Measurements from ENCODE around the gene SEC14L6. TPM values are rescaled to one million over a fixed set of nuclear protein-coding genes. Genes with fewer than 3 reads are reported as not detected.

The SEC14L6 gene
- total and polyA plus RNA-seq, 2 experiments from 2014 or later: not detected

DNA sequence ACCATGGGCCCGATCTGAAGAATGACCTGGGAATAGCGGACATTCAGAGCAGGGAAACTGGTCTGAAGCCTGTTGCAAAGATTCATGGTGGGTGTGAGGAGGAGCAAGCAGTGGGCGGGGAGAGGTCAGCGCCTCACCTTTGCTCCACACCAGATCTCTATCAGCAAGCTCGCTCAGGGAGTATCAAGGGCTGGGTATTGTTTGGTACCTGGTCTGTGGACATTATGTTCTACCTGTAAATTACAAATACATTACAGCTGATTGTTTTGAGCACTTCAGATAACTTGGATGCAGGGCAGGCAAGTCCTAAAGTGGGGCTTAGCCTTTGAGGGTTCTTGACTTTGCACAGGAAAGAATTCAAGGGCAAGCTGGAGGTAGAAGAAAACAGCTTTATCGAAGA lies 30.3 kb downstream of the SEC14L6 start:
- no peak overlapping the region for H3K4me3 ChIP-seq
- in situ Hi-C loops (cut with MboI): no loop called here
- H3K27me3 ChIP-seq (replicated peaks; ENCODE audit: insufficient read depth): no peaks in the 10 kb centered on the region
- no peak overlapping the region for H3K9ac ChIP-seq
- no peaks in the 10 kb centered on the region for H3F3A ChIP-seq (ENCODE audit: insufficient read depth)
- no peak overlapping the region for H2AFZ ChIP-seq
- no peaks in the 10 kb centered on the region for H3K36me3 ChIP-seq (ENCODE audit: low read depth)
- no peaks in the 10 kb centered on the region for H3K79me2 ChIP-seq (ENCODE audit: insufficient read depth)
- H3K9me2 ChIP-seq (ENCODE audit: insufficient read depth): no peaks in the 10 kb centered on the region
- no peak for TF ChIP-seq EZH2 (IDR thresholded peaks at IDR 0.05; ENCODE audit: insufficient read depth, poor library complexity, severe bottlenecking)
- no peak for TF ChIP-seq EZH2phosphoT487 (IDR thresholded peaks at IDR 0.05; ENCODE audit: insufficient read depth, low read depth)
- no peak for DNase-seq
- H4K20me1 ChIP-seq (ENCODE audit: insufficient read depth): no peaks in the 10 kb centered on the region
- no peak overlapping the region for H3K4me2 ChIP-seq (ENCODE audit: unreplicated experiment)
- no peaks in the 10 kb centered on the region for H3K4me1 ChIP-seq (ENCODE audit: insufficient read depth)
- no peak overlapping the region for H3K27ac ChIP-seq
- WGBS, 2 experiments (ENCODE audit: low coverage in 1 of 2, low lambda C conversion rate in 2 of 2, missing lambda C conversion rate in 2 of 2): 66% methylated on average over 6 of the region's 6 CpGs
- no peaks in the 10 kb centered on the region for H3K9me3 ChIP-seq (ENCODE audit: low read depth)

DNA sequence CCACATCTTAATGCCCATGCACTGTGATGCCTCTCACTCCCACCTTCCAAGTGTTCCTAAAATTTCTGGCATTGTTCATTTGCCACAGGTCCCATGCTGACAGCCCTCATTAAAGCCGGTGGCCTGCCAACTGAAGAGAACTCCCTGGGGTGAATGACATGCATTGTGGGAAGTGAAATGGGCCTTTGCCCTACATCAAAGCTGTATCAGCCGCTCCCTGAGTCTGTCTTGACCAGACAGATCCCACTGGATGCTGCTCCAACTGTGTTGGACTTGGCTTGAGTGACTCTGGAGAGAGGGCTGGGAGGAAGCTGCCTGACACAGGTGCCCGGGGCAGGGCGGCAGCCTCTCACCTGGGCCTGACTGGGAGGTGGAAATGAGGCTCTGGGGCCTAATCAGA lies 32.3 kb downstream of the SEC14L6 start:
- WGBS, 2 experiments (ENCODE audit: low coverage in 1 of 2, low lambda C conversion rate in 2 of 2, missing lambda C conversion rate in 2 of 2): 45 to 59% methylated on average over 2 to 4 of the region's 4 CpGs
- no peaks in the 10 kb centered on the region for H3K79me2 ChIP-seq (ENCODE audit: insufficient read depth)
- H3K9me3 ChIP-seq (ENCODE audit: low read depth): no peaks in the 10 kb centered on the region
- H2AFZ ChIP-seq: no peak overlapping the region
- DNase-seq: no peak
- no peak for TF ChIP-seq EZH2 (IDR thresholded peaks at IDR 0.05; ENCODE audit: insufficient read depth, poor library complexity, severe bottlenecking)
- TF ChIP-seq EZH2phosphoT487 (IDR thresholded peaks at IDR 0.05; ENCODE audit: insufficient read depth, low read depth): no peak
- no peak overlapping the region for H3K4me2 ChIP-seq (ENCODE audit: unreplicated experiment)
- H3K4me3 ChIP-seq: no peak overlapping the region
- H3K4me1 ChIP-seq (ENCODE audit: insufficient read depth): no peaks in the 10 kb centered on the region
- in situ Hi-C loops (cut with MboI): no loop called here
- H3K9me2 ChIP-seq (ENCODE audit: insufficient read depth): no peaks in the 10 kb centered on the region
- H3K9ac ChIP-seq: no peak overlapping the region
- H3K27me3 ChIP-seq (replicated peaks; ENCODE audit: insufficient read depth): no peaks in the 10 kb centered on the region
- no peaks in the 10 kb centered on the region for H4K20me1 ChIP-seq (ENCODE audit: insufficient read depth)
- H3K36me3 ChIP-seq (ENCODE audit: low read depth): no peaks in the 10 kb centered on the region
- no peak overlapping the region for H3K27ac ChIP-seq
- no peaks in the 10 kb centered on the region for H3F3A ChIP-seq (ENCODE audit: insufficient read depth)

- no peak for TF ChIP-seq EZH2 (IDR thresholded peaks at IDR 0.05; ENCODE audit: insufficient read depth, poor library complexity, severe bottlenecking)
- TF ChIP-seq EZH2phosphoT487 (IDR thresholded peaks at IDR 0.05; ENCODE audit: insufficient read depth, low read depth): no peak
- Histone ChIP-seq H3K4me2 (ENCODE audit: unreplicated experiment) (no peak overlapping the region), H3F3A (ENCODE audit: insufficient read depth) (no peaks in the 10 kb centered on the region), H3K9ac (no peak overlapping the region), H3K9me2 (ENCODE audit: insufficient read depth) (no peaks in the 10 kb centered on the region), H3K4me3 (no peak overlapping the region), H2AFZ (no peak overlapping the region), H3K79me2 (ENCODE audit: insufficient read depth) (no peaks in the 10 kb centered on the region), H3K27ac (no peak overlapping the region), H3K4me1 (ENCODE audit: insufficient read depth) (no peaks in the 10 kb centered on the region), H3K9me3 (ENCODE audit: low read depth) (no peaks in the 10 kb centered on the region), H3K27me3 (replicated peaks; ENCODE audit: insufficient read depth) (no peaks in the 10 kb centered on the region), H3K36me3 (ENCODE audit: low read depth) (no peaks in the 10 kb centered on the region), H4K20me1 (ENCODE audit: insufficient read depth) (no peaks in the 10 kb centered on the region)
- in situ Hi-C loops (cut with MboI): no loop called here
- DNase-seq: no peak
- 69 to 70% methylated on average over 6 of the region's 6 CpGs for WGBS, 2 experiments (ENCODE audit: low coverage in 1 of 2, low lambda C conversion rate in 2 of 2, missing lambda C conversion rate in 2 of 2)
These were observed 33.1 kb downstream of the SEC14L6 start for GRCh38 chr22:30513462-30513861.

DNA sequence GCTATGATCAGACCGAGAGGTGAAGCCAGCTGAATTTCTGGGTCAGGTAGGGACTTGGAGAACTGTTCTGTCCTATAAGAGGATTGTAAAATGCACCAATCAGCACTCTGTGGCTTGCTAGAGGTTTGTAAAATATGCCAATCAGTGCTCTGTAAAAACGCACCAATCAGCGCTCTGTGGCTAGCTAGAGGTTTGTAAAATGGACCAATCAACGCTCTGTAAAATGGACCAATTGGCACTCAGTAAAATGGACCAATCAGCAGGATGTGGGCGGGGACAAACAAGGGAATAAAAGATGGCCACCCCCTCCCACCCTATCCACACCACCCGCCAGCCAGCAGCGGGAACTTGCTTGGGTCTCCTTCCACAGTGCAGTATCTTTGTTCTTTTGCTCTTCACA lies 34.6 kb downstream of the SEC14L6 start:
- Histone ChIP-seq H3K27me3 (replicated peaks; ENCODE audit: insufficient read depth) (no peaks in the 10 kb centered on the region), H3K9me3 (ENCODE audit: low read depth) (no peaks in the 10 kb centered on the region), H2AFZ (no peak overlapping the region), H3K36me3 (ENCODE audit: low read depth) (no peaks in the 10 kb centered on the region), H3K4me2 (ENCODE audit: unreplicated experiment) (no peak overlapping the region), H3K4me3 (no peak overlapping the region), H4K20me1 (ENCODE audit: insufficient read depth) (no peaks in the 10 kb centered on the region), H3K4me1 (ENCODE audit: insufficient read depth) (no peaks in the 10 kb centered on the region), H3K79me2 (ENCODE audit: insufficient read depth) (no peaks in the 10 kb centered on the region), H3K9ac (no peak overlapping the region), H3F3A (ENCODE audit: insufficient read depth) (no peaks in the 10 kb centered on the region), H3K27ac (no peak overlapping the region), H3K9me2 (ENCODE audit: insufficient read depth) (no peaks in the 10 kb centered on the region)
- no peak for DNase-seq
- TF ChIP-seq EZH2 (IDR thresholded peaks at IDR 0.05; ENCODE audit: insufficient read depth, poor library complexity, severe bottlenecking) (no peak), EZH2phosphoT487 (IDR thresholded peaks at IDR 0.05; ENCODE audit: insufficient read depth, low read depth) (no peak)
- in situ Hi-C loops (cut with MboI): no loop called here
- WGBS, 2 experiments (ENCODE audit: low coverage in 1 of 2, low lambda C conversion rate in 2 of 2, missing lambda C conversion rate in 2 of 2): 80 to 85% methylated on average over 7 of the region's 7 CpGs

DNA sequence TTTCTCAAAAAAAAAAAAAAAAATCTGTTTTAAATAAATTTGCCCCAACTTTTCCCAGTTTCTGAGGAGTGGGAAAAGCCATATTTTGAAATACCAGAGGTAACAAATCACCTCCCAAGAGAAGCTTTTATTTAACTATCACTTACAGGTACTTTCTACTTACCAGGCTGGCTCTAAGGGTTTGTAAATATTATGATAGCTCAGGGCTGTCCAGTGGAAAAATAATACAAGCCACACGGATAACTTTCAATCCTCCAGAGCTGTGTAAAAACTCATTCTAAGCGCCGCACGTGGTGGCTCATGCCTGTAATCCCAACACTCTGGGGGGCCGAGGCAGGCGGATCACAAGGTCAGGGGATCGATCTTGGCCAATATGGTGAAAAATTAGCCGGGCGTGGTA lies 35.4 kb downstream of the SEC14L6 start:
- no peak overlapping the region for H3K4me3 ChIP-seq
- H3K4me2 ChIP-seq (ENCODE audit: unreplicated experiment): no peak overlapping the region
- H3K36me3 ChIP-seq (ENCODE audit: low read depth): no peaks in the 10 kb centered on the region
- H3K79me2 ChIP-seq (ENCODE audit: insufficient read depth): no peaks in the 10 kb centered on the region
- in situ Hi-C loops (cut with MboI): no loop called here
- H3K4me1 ChIP-seq (ENCODE audit: insufficient read depth): no peaks in the 10 kb centered on the region
- WGBS, 2 experiments (ENCODE audit: low coverage in 1 of 2, low lambda C conversion rate in 2 of 2, missing lambda C conversion rate in 2 of 2): 71 to 82% methylated on average over 8 to 9 of the region's 9 CpGs
- no peaks in the 10 kb centered on the region for H3K9me2 ChIP-seq (ENCODE audit: insufficient read depth)
- no peak for DNase-seq
- no peaks in the 10 kb centered on the region for H3K9me3 ChIP-seq (ENCODE audit: low read depth)
- no peak overlapping the region for H3K27ac ChIP-seq
- no peaks in the 10 kb centered on the region for H3F3A ChIP-seq (ENCODE audit: insufficient read depth)
- H2AFZ ChIP-seq: no peak overlapping the region
- H3K27me3 ChIP-seq (replicated peaks; ENCODE audit: insufficient read depth): no peaks in the 10 kb centered on the region
- no peaks in the 10 kb centered on the region for H4K20me1 ChIP-seq (ENCODE audit: insufficient read depth)
- no peak overlapping the region for H3K9ac ChIP-seq
- TF ChIP-seq EZH2phosphoT487 (IDR thresholded peaks at IDR 0.05; ENCODE audit: insufficient read depth, low read depth) (no peak), EZH2 (IDR thresholded peaks at IDR 0.05; ENCODE audit: insufficient read depth, poor library complexity, severe bottlenecking) (no peak)
